ENCODE measurements around the gene RAD17.
"Not testable (repeated sequence)": the region's sequence is repeated elsewhere in the genome, so short reads cannot be mapped to it uniquely, and the experiment has no call there.

The RAD17 gene

DNA sequence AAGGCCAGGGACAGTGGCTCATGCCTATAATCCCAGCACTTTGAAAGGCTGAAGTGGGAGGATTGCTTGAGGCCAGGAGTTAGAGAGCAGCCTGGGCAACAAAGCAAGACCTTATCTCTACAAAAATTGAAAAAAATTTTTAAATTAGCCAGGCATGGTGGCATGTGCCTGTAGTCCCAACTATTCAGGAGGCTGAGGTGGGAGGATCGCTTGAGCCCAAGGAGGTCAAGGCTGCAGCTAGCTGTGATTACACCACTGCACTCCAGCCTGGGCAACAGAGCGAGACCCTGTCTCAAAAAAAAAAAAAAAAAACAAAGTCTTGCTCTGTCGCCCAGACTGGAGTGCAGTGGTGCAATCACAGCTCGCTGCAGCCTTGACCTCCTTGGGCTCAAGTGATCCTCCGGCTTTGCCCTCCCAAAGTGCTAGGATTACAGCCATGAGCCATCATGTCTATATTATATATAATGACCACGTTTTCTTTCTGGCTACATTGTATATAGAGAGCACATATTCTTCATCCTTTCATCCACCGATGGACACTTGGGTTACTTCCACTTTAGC, 85.9 kb downstream of the RAD17 start:
- DNase-seq (ENCODE audit: low read depth in 2 of 3, low spot score in 1 of 3): not testable (repeated sequence)

- no peak for DNase-seq (ENCODE audit: low read depth in 2 of 3, low spot score in 1 of 3)
Observed at GRCh38 chr5:69462170-69462569, 92.6 kb downstream of the RAD17 start.

Measured in stimulated activated CD4-positive, alpha-beta T cell treated with anti-CD3 and anti-CD28 coated beads, Interleukin-12 subunit alpha, Interleukin-12 subunit beta, amount 100 ng/mL, for 48 hours (primary cell).